GM12864 (cell line): ENCODE measurements around the gene MED9.

Source experiments
- DNase-seq: peaks from one replicate; pipeline ENCODE4 v3.0.0-alpha.2; 2011; ENCODE audit warnings: low read depth
- H3K4me3 ChIP-seq: 2 replicates; pipeline ENCODE4 v1.5.1; 2011; ENCODE audit warnings: mild to moderate bottlenecking, low read depth, low read length, control low read depth
- CTCF ChIP-seq: IDR thresholded peaks from 2 replicates; pipeline ENCODE4 v1.5.1; 2011; ENCODE audit warnings: low read depth, mild to moderate bottlenecking, moderate library complexity, low read length, control low read depth, inconsistent platforms; ENCODE audit errors: missing control alignments

Gene MED9

GRCh38 chr17:17503566-17504130 lies 26.8 kb downstream of the MED9 start:
- H3K4me3 ChIP-seq, result no peak overlapping the region
- TF ChIP-seq CTCF, result no peak
- DNase-seq, result no peak

DNA sequence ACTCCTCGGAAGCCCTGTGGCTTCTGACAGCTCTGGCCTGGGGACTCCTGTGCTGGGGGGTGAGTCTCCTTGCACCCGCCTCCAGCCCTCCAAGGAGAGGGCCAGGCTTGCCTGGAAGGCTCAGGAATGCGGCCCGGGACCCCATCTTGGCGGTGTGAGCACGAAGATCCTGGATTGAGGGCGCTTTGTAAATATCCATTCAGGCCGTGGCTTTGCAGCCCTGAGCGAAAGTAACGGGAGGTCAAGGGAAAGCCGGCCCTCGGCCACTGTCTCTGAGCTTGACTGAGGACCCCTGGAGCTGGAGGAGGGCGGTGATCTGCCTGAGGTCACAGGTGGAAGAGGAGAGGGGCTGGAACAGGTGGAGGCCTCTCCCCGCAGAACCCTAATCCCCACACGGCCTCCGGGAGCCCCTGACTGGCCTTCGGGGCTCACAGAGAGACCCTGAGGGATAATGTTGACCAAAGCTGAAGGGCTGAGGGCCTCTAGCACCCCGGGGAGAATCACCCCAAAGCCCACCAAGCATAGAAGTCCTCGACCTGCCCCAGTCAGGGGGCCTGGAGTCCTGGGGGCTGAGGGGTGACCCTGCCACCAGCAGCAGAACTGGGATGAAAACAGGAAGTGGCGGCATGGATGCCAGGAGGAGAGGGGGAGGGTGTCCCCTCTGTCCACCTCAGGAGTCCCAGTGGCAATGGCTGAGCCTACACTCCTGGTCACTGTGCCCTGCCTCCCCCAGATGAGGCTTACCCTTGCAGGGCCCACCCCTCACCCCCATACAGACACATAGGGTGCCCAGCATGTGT lies 27.7 kb downstream of the MED9 start:
- TF ChIP-seq CTCF, result no peak
- DNase-seq, result no peak
- no peak overlapping the region for H3K4me3 ChIP-seq

DNA sequence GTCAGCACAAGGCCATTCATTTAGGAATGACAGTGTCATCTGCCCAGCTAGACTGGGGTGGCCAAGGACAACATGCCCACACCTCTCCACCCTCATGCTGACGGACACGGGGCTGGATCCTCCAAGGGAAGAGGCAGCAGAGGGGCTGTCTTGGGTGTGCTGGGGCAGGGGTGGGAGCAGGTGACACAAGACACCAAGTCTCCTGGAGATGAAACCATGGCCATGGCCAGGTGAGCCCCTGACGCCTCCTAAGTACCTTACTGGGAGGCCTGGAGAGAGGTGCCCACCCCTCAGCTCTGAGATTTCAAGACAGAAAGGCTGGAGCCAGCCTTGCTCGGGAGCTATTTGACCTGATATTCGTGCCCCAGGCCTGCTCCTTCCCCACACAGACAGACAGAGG lies 28.4 kb downstream of the MED9 start:
- no peak for TF ChIP-seq CTCF
- no peak for DNase-seq
- no peak overlapping the region for H3K4me3 ChIP-seq

- DNase-seq, result no peak
- TF ChIP-seq CTCF, result no peak
- H3K4me3 ChIP-seq, result no peak overlapping the region
These were observed 28.9 kb downstream of the MED9 start for GRCh38 chr17:17505610-17506171.

- no peak for DNase-seq
- TF ChIP-seq CTCF, result no peak
These were observed 29.5 kb downstream of the MED9 start for GRCh38 chr17:17506181-17506741.

GRCh38 chr17:17506893-17507464 lies 30.2 kb downstream of the MED9 start:
- no peak for TF ChIP-seq CTCF
- no peak overlapping the region for H3K4me3 ChIP-seq
- no peak for DNase-seq

More at GRCh38 chr17:17506181-17506741, 29.5 kb downstream of the MED9 start:
- H3K4me3 ChIP-seq, result no peak overlapping the region
